ENCODE results near the gene CD79A. TPM values are rescaled to one million over a fixed set of nuclear protein-coding genes. Genes with fewer than 3 reads are reported as not detected.

CD79A gene
- total RNA-seq, 2 donors from 2014 or later: 0.59 TPM; not detected in 1

DNA sequence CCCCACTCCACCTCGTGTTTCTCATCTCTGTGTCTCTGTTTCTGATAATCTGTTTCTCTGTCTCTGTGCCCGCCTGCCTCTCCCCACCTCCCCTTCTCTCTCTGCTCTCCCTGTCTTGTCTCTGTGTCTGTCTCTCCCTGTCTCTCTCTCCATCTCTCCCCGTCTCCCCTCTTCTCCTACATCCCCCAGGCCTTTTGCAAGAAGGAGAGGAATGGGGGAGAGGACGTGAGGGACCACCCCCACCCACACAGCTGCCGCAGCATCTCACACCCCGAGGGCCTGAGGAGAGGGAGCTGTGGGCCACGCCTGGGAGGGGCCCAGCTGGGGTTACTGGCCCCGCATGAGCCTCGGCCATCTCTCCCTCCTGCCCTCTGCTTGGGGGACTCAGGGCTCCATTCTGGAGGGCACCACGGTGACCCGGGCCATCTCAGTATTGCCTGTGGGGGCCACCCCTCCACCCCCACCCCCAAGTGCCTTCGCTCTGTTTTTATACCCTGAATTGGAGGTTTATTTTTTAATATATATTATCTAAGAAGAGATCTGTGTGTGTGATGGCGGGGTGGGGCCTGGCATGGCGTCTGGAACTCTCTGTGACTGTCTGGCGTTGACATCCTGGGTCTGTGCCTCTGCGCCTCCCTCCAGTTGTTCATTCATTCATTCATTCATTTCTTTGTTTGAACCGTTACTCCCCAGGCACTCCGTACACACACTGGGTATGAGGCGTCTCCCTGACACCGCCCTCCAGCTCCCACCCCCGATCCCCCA is 30.0 kb downstream of the CD79A start:
- intact Hi-C loops (cut with DNase I): no loop called here
- no peak for DNase-seq (ENCODE audit: low spot score)
- Histone ChIP-seq H3K27ac (no peak overlapping the region), H3K27me3 (replicated peaks; ENCODE audit: insufficient read depth) (no peaks in the 10 kb centered on the region), H3K4me1 (replicated peaks) (peaks cover 5% of the 10 kb centered on the region), H3K36me3 (peaks cover 2 to 12% of the 10 kb centered on the region in 2 donors), H3K4me3 (no peak overlapping the region), H3K9me3 (no peaks in the 10 kb centered on the region)
- TF ChIP-seq POLR2A (IDR thresholded peaks at IDR 0.05) (no peak), POLR2AphosphoS5 (IDR thresholded peaks at IDR 0.05) (no peak)
- TF ChIP-seq, protein P1, sequence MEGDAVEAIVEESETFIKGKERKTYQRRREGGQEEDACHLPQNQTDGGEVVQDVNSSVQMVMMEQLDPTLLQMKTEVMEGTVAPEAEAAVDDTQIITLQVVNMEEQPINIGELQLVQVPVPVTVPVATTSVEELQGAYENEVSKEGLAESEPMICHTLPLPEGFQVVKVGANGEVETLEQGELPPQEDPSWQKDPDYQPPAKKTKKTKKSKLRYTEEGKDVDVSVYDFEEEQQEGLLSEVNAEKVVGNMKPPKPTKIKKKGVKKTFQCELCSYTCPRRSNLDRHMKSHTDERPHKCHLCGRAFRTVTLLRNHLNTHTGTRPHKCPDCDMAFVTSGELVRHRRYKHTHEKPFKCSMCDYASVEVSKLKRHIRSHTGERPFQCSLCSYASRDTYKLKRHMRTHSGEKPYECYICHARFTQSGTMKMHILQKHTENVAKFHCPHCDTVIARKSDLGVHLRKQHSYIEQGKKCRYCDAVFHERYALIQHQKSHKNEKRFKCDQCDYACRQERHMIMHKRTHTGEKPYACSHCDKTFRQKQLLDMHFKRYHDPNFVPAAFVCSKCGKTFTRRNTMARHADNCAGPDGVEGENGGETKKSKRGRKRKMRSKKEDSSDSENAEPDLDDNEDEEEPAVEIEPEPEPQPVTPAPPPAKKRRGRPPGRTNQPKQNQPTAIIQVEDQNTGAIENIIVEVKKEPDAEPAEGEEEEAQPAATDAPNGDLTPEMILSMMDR (IDR thresholded peaks at IDR 0.05): no peak
- WGBS: 68% methylated on average over 20 of the region's 21 CpGs

DNA sequence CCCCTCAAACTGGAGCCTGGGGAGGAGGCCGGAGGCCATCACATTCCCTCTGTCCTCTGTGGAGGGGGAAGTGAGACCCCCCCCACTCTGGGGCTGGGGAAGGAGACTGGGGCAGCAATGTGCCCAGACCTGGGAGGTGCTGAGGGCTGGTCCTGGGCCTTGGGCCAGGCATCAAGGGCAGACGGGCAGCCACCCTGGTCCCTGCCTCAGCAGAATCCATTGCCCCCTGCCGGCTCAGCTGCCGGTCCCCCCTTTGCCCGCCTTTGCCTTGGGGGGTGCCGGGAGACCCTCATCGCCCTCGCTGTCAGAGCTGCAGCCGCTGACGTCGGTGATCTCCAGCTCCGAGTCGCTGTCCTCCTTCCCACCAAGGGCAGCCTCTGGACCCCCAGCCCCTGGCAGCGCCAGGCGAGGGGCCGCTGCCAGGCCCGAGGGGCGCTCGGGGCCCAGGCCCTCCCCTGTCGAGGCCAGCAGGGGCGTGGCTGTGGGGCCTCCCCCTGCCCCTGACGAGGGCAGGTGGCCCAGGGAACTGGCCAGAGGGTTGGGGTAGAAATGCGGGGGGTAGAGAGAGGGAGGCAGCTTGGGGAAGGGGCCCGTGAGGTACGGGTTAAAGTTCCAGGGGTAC is 31.0 kb downstream of the CD79A start:
- peaks cover 5% of the 10 kb centered on the region for H3K4me1 ChIP-seq (replicated peaks)
- no peak for TF ChIP-seq POLR2A (IDR thresholded peaks at IDR 0.05)
- intact Hi-C loops (cut with DNase I): no loop called here
- H3K27ac ChIP-seq: no peak overlapping the region
- H3K9me3 ChIP-seq: no peaks in the 10 kb centered on the region
- H3K27me3 ChIP-seq (replicated peaks; ENCODE audit: insufficient read depth): peaks cover 1% of the 10 kb centered on the region
- H3K4me3 ChIP-seq: no peak overlapping the region
- 87% methylated on average over 25 of the region's 25 CpGs for WGBS
- no peak for DNase-seq (ENCODE audit: low spot score)
- H3K36me3 ChIP-seq: peaks cover 0 to 9% of the 10 kb centered on the region in 2 donors

DNA sequence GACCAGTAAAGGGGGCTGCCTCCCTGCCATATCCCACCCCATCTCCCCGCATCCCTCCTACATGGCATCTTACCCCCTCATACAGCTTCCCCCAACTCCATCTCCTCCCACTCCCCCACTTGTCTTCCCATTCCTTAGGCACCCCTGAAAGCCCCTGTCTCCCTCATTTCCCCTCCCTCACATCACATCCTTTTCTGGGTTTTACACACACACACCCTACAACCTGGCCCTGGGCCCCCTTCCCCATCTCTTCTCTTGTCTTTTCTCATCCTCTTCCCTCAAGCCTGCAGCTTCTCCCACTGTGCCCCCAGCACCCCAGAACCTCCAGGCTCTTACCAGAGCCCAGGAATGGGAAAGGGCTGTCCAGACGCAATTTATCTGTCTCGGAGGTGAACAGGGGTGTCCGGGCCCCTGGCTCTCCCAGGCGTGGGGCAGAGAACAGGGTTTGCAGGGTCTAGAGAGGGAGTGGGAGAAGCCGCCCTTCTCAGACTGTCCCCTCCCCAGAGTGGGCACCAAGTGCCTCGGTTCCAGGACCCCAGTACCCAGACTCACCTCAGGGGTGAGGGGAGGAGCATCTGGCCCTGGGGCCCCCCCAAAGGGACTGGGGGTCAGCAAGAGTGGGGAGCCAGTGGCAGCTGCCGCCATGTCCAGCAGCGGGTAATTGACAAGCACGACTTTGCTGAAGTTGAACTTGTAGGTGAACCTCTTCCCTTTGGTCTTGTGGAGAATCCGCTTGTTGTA is 31.8 kb downstream of the CD79A start:
- 82% methylated on average over 11 of the region's 11 CpGs for WGBS
- intact Hi-C loops (cut with DNase I): no loop called here
- peaks cover 9% of the 10 kb centered on the region for H3K27me3 ChIP-seq (replicated peaks; ENCODE audit: insufficient read depth)
- H3K4me1 ChIP-seq (replicated peaks): peaks cover 5% of the 10 kb centered on the region
- peaks cover 0 to 9% of the 10 kb centered on the region in 2 donors for H3K36me3 ChIP-seq
- no peaks in the 10 kb centered on the region for H3K9me3 ChIP-seq
- H3K27ac ChIP-seq: no peak overlapping the region
- no peak for DNase-seq (ENCODE audit: low spot score)
- TF ChIP-seq POLR2AphosphoS5 (IDR thresholded peaks at IDR 0.05) (no peak), POLR2A (IDR thresholded peaks at IDR 0.05) (no peak)
- TF ChIP-seq, protein P1 (IDR thresholded peaks at IDR 0.05): no peak
- no peak overlapping the region for H3K4me3 ChIP-seq

DNA sequence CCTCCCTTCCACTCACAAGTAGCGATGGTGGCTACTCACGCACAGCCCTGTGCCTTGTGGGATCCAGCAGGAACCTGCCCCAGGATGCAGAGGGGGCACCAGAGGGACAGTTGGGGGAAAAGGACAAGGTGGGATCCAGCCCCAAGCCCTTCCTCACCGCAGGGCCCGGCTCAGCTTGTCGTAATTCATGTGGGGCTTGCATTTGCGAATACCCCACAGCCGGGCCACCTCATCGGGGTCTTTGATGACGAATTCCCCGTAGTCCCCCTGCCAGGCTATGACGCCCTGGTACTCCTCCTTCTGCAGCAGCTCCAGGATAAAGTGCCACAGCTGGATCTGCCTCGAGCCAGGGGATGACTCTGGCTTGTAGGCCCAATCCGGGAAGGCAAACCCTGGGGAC is 32.6 kb downstream of the CD79A start:
- Histone ChIP-seq H3K27ac (no peak overlapping the region), H3K9me3 (no peaks in the 10 kb centered on the region), H3K27me3 (replicated peaks; ENCODE audit: insufficient read depth) (peaks cover 10% of the 10 kb centered on the region), H3K4me3 (no peak overlapping the region), H3K4me1 (replicated peaks) (no peaks in the 10 kb centered on the region), H3K36me3 (peaks cover 0 to 9% of the 10 kb centered on the region in 2 donors)
- no peak for DNase-seq (ENCODE audit: low spot score)
- no peak for TF ChIP-seq POLR2A (IDR thresholded peaks at IDR 0.05)
- TF ChIP-seq, protein P1 (IDR thresholded peaks at IDR 0.05): no peak
- TF ChIP-seq POLR2AphosphoS5 (IDR thresholded peaks at IDR 0.05): no peak
- WGBS: 65% methylated on average over 13 of the region's 13 CpGs
- intact Hi-C loops (cut with DNase I): no loop called here

DNA sequence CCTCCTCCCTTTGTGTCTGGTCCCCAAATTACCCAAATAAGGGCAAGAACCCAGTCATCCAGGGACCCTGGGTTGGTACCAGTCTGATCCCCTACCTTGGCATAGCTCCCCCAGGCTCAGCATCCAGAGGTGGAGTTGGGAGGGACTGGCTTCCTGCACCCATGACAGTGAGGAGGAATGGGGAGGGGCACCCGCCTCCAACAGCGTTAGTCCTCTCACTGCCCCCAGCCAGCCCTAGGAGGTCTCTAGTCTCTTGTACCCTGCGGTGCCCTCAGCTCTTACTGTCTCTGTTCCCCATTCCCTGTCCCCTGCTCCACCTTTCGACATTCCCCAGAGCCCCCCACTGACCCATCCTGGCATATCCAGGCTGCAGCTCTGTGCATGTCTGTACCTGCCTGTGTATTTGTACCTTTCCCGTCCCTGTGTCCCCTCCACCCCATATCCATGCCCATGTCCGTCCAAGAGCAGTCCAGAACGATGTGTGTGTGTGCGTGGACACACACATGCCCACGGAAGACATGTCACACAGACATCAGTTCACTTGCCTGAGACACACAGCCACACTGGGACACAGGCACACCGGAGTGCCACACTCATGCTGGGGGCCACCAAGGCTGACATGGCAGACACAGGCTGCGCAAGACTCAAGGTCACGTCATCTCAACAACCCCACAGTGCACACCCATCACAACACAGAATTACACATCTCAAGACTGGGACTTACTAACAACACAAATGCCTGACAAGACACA is 33.3 kb downstream of the CD79A start:
- H3K36me3 ChIP-seq: peaks cover 0 to 9% of the 10 kb centered on the region in 2 donors
- DNase-seq (ENCODE audit: low spot score): no peak
- intact Hi-C loops (cut with DNase I): no loop called here
- no peaks in the 10 kb centered on the region for H3K4me1 ChIP-seq (replicated peaks)
- peaks cover 11% of the 10 kb centered on the region for H3K27me3 ChIP-seq (replicated peaks; ENCODE audit: insufficient read depth)
- 50% methylated on average over 12 of the region's 12 CpGs for WGBS
- no peak overlapping the region for H3K4me3 ChIP-seq
- TF ChIP-seq POLR2AphosphoS5 (IDR thresholded peaks at IDR 0.05): no peak
- TF ChIP-seq, protein P1 (IDR thresholded peaks at IDR 0.05): no peak
- no peak for TF ChIP-seq POLR2A (IDR thresholded peaks at IDR 0.05)
- no peaks in the 10 kb centered on the region for H3K9me3 ChIP-seq
- no peak overlapping the region for H3K27ac ChIP-seq
